Heart left ventricle (tissue), 13 donors: ENCODE results near the gene CRYBB1.

Source experiments
- POLR2A ChIP-seq, 2 donors: fragments of 450-650 bp; IDR thresholded peaks; one replicate each; pipeline ENCODE4 v1.6.1; 2017; ENCODE audit warnings: antibody characterized with exemption in 2 of 2, mild to moderate bottlenecking in 2 of 2, moderate library complexity in 2 of 2
- TF ChIP-seq, protein P1 (sequence below), 12 donors: fragments of 200-600 bp; sonication (generic) in 4 of 12; IDR thresholded peaks; one replicate each; pipeline versions ENCODE4 v1.5.0 to v1.8.0; 2018 to 2022; ENCODE audit warnings: antibody characterized with exemption in 12 of 12, mild to moderate bottlenecking in 5 of 12
- donor health status: ischemic (EF 13 %, LVEDD 7.1; RV severe dilation, severe dysfunction).
- donor health status: DM: no; HTN: yes; CAD: no.
- donor health status: DM: no; HTN: no; CAD: no.
- donor health status: ischemic (EF 25% LVEDD 6.9; RV normal size, moderate dysfunction).
- donor health status: ischemic (EF 25% LVEDD 5.7; RV mildly dilated, moderate dysfunction).
- donor health status: ischemic (EF 35%, LVEDD 5.7; RV mildly dilated, moderate dysfunction).
- donor health status: nonischemic (EF 11% LVEDD 7.7; RV severe dilation, severe dysfunction).
- donor health status: DM: yes; HTN: yes; CAD: no.
- donor health status: PGD.
- donor health status: ischemic (EF 29% LVEDD 5.4; RV normal size, mild dysfunction).
- donor health status: nonischemic (EF 23%, LVEDD 6.1; RV moderate dilation, normal function).

- TF ChIP-seq, protein P1, sequence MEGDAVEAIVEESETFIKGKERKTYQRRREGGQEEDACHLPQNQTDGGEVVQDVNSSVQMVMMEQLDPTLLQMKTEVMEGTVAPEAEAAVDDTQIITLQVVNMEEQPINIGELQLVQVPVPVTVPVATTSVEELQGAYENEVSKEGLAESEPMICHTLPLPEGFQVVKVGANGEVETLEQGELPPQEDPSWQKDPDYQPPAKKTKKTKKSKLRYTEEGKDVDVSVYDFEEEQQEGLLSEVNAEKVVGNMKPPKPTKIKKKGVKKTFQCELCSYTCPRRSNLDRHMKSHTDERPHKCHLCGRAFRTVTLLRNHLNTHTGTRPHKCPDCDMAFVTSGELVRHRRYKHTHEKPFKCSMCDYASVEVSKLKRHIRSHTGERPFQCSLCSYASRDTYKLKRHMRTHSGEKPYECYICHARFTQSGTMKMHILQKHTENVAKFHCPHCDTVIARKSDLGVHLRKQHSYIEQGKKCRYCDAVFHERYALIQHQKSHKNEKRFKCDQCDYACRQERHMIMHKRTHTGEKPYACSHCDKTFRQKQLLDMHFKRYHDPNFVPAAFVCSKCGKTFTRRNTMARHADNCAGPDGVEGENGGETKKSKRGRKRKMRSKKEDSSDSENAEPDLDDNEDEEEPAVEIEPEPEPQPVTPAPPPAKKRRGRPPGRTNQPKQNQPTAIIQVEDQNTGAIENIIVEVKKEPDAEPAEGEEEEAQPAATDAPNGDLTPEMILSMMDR (IDR thresholded peaks at IDR 0.05): no peak
- no peak for TF ChIP-seq POLR2A (IDR thresholded peaks at IDR 0.05)
Measured at GRCh38 chr22:26586556-26587325, 31.1 kb downstream of the CRYBB1 start.
